SU-DHL-6 (cell line): ENCODE measurements around the gene WDR81.

Experiments used
- CTCF ChIP-seq: fragments of 200-600 bp; sonication (generic); IDR thresholded peaks from one replicate; pipeline ENCODE4 v1.5.1; 2017; ENCODE audit warnings: antibody characterized with exemption, mild to moderate bottlenecking, low read length, moderate library complexity; ENCODE audit not compliant: insufficient read depth, poor library complexity, severe bottlenecking
- EZH2phosphoT487 ChIP-seq: fragments of 200-600 bp; sonication (generic), shearing (Covaris generic); conservative IDR thresholded peaks from 2 replicates; pipeline ENCODE4 v1.6.1; 2018; ENCODE audit warnings: mild to moderate bottlenecking, antibody characterized with exemption, low read length, moderate library complexity, mixed read lengths

- TF ChIP-seq CTCF, result no peak
- no peak for TF ChIP-seq EZH2phosphoT487
Observed at GRCh38 chr17:1762233-1762900, 37.9 kb downstream of the WDR81 start.
